HG02642 (cell line): ENCODE measurements around the gene EFCAB11.
"Not testable (repeated sequence)": the region's sequence is repeated elsewhere in the genome, so short reads cannot be mapped to it uniquely, and the experiment has no call there.

Experiments used
- ATAC-seq: cut with Tn5 transposase; IDR thresholded peaks from one replicate; pipeline ENCODE4 v1.9.1; 2021; ENCODE audit warnings: mild to moderate bottlenecking; ENCODE audit not compliant: unreplicated experiment, poor library complexity

Gene EFCAB11

DNA sequence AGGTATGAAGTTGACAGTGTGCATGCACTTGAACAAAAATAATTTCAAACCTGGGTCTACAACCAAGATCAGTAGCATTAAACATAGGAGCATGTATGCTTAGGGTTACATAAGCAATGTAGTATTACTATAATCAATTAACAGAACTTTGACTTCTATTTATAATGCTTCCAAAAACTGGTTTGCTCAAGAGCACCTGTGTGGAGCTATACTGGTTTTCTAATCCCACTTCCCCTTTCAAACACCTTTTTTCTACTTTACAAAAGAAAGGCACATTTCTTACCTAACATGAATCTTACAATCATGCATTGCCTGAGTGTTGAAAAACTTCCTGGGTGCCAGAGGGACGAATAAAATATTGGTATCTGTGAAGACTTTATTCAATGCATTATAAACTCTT, 72.7 kb downstream of the EFCAB11 start:
- ATAC-seq: peak; percentile 65

- ATAC-seq: not testable (repeated sequence)
These were observed 80.4 kb downstream of the EFCAB11 start for GRCh38 chr14:89874091-89874490.

GRCh38 chr14:89870316-89870715, 84.2 kb downstream of the EFCAB11 start:
- no peak for ATAC-seq

DNA sequence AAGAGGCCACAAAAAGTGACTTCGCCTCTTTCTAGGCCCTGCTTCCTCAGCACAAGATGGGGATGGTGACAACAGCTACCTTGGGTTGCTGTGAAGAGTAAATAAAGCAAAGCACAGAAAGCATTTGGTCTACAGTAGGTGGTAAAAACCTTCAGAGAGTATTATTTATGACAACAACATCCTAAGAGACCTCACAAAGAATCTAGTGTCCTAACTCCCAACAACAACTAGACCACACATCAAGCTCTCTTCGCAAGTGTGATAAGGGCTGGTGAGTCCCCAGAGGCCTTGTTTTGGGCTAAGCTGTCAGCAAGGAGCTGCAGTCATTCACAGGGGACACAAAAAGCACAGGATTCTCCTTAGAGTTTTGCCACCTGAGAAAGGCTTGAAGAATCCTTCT, 84.9 kb downstream of the EFCAB11 start:
- ATAC-seq: no peak

GRCh38 chr14:89866458-89866857, 88.1 kb downstream of the EFCAB11 start:
- ATAC-seq: no peak

DNA sequence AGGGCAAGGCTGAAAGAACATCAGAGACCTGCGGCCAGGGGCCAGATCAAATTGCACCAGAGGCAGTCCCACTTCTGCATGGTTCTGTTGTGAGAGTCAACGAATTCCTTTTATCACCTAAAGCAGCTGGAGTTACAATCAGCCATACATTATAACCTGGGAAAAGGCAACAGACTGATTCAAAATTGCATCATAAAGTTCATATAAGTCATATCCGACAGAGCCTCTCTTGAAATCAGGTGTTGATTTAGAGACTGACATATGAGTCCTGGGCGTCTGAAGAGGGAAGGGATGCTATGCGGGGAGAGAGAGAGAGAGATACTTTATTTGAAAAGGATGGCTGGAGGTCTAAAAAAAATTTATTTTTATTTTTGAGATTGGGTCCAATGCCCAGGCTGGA, 89.4 kb downstream of the EFCAB11 start:
- ATAC-seq: no peak

DNA sequence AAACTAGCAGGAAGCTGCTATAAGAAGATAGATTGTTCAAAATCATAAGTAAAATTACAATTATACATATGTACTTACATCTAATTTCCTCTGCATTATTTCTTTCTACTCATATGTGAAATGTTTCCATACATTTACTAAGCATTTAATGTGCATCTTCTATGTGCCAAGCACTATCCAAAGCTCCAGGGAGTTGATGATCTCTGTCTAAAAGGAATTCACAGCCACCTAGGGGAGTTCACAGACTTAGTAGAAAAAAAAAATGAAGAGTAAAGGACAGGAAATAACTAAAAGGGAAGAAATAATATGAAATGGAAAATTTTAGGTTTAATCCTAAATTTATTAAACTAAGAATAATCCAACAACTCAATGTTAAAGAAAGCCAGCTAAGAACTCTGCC, 91.7 kb downstream of the EFCAB11 start:
- no peak for ATAC-seq

GRCh38 chr14:89861630-89862029, 92.9 kb downstream of the EFCAB11 start:
- no peak for ATAC-seq

DNA sequence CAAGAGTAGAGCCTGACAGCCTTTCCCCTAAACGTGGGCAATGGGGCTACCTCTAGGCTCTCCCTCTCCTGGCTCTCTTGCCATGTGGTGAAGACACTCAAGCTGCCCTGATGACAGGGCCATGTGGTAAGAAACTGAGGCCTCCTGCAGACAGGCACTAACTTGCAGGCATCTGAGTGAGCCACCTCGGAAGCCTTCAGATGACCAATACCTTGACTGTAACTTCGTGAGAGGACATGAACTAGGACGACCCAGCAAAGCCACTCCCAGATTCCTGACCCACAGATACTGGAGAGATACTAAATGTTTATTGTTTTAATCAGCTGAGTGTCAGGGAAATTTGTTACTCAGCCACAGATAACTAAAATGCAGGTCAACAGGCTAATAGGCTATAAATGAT, 96.4 kb downstream of the EFCAB11 start:
- ATAC-seq: no peak

DNA sequence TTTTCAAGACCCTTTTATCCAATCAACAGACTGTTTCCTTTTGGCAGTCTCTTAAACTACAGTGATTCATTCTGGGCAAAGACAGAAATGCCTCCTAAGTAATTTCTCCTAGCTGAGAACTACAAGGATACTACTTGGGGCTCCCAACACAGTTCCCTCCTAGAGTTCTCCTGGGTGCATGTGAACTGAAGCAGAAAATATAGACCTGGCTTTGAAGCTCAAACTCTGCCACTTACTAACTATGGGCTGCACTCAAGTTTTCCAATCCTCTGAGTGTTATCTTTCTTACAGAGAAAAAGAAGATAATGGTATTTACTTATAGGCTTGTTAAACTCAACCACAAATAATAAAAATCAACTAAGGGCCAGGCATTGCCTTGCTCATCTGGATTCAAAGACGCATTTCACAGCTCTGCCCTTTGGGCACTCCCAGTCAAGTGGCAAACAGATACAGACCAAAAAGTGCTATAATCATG, 97.6 kb downstream of the EFCAB11 start:
- ATAC-seq: no peak

DNA sequence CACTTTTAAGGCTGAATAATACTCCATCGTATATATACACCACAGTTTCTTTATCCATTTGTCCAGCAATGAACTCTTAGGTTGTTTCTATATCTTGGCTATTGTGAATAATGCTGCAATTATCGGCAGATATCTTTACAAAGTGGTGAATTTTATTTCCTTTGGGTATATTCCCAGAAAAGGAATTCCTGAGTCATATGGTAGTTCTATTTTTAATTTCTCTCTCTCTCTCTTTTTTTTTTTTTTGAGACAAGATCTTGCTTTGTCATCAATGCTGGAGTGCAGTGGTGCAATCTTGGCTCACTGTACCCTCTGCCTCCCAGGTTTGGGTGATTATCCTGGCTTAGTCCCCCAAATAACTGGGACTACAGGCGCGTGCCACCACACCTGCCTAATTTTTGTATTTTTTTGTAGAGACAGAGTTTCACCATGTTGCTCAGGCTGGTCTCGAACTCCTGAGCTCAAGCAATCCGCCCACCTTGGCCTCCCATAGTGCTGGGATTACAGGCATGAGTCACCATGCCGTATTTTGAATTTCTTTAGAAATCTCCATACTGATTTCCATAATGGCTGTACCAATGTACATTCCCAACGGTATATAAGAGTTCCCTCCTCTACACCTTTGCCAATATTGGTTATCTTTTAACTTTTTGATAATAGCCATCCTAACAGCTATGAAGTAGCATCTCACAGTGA, 98.4 kb downstream of the EFCAB11 start:
- no peak for ATAC-seq

- ATAC-seq: no peak
These were observed 100.4 kb downstream of the EFCAB11 start for GRCh38 chr14:89853936-89854693.

- no peak for ATAC-seq
These were observed 103.4 kb downstream of the EFCAB11 start for GRCh38 chr14:89851106-89851505.

DNA sequence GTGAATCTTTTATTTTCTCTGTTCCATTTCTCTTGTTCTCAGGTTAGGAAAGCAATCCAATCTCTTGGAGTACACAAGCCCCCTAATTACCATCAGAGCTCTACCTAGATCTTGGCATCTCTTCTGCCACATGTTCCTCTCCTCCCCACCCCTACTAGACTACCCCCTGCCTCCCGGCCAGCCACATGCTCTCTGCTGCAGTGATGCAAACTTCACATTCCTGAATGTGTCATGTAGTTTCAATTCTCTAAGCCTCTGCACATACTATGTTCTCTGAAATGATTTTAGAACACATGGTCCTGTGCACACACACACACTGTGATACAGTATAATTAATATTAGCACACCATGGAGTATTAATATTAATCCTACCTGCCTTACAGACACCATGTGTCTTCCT, 104.6 kb downstream of the EFCAB11 start:
- no peak for ATAC-seq

DNA sequence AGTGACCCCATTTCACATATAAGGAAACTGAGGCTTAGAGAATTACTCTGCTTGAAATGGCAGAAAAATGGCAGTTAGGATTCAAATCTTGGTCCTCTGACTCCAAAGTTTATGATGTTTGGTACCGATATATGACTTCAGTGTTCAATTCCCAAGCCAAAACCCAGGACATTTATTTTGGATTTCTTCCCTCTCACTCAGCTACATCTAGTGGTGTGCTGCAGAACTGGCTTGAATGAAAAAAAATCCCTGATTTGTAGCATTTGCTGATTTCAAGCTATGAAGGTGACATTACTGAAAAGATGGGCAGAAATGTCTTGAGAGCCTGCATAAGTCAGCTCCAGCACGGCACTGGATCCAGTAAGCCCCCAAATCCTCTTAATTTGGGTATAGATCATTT, 106.4 kb downstream of the EFCAB11 start:
- no peak for ATAC-seq

- no peak for ATAC-seq
These were observed 109.2 kb downstream of the EFCAB11 start for GRCh38 chr14:89845346-89845745.

GRCh38 chr14:89844508-89844907, 110.0 kb downstream of the EFCAB11 start:
- ATAC-seq: no peak

DNA sequence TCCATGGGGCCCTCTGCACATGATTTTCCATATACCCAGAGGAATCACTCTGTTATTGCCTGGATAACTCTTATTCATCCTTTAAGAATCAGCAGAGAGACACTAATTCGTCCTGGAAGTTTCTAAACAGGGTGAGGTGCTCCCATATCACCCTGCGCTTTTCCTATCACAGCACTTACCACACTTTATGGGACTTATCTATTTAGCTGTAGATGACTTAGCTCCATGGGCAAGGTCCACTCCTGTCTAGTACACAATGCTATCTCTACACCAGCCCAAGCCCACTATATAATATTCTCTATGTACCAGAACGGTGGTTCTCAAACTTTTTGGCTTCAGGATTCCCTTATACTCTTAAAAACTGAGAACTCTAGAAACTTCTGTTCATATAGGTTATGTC, 111.7 kb downstream of the EFCAB11 start:
- no peak for ATAC-seq

DNA sequence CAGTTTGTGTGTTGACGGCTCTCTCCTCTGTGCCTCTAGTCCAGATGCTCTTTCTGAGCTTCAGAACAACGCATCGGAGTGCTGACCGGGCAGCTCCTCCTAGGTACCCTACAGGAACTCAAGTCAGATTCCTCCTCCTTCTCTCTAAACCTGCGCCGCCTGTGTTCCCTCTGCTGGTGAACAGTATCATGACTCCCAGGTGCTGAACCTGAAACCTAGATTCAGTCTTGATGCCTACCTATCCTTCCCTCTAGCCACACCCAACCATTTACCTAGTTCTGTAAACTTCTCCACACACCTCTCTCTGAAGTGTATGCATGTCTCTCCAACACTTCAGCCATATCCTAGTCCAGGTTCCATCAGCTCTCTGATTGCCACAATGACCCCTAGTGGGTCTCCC, 112.7 kb downstream of the EFCAB11 start:
- no peak for ATAC-seq

GRCh38 chr14:89836830-89837469, 117.6 kb downstream of the EFCAB11 start:
- ATAC-seq: no peak

- no peak for ATAC-seq
These were observed 120.9 kb downstream of the EFCAB11 start for GRCh38 chr14:89833661-89834060.
